Astrocyte of the cerebellum (primary cell): ENCODE results near the gene KCNJ10.

Source experiments
- DNase-seq: peaks from one replicate; pipeline ENCODE4 v3.0.0-alpha.2; 2011; ENCODE audit warnings: low read depth
- H3K4me3 ChIP-seq: 2 replicates; pipeline ENCODE4 v1.5.1; 2011; ENCODE audit warnings: mild to moderate bottlenecking, low read depth, low read length, moderate library complexity
- CTCF ChIP-seq: IDR thresholded peaks from 2 replicates; pipeline ENCODE4 v1.5.1; 2012; ENCODE audit warnings: low read length, low read depth, moderate library complexity, mild to moderate bottlenecking; ENCODE audit errors: missing control alignments
- in situ Hi-C: cut with HindIII; loops from 2 replicates; pipeline ENCODE4 v1.10.0; 2017; ENCODE audit warnings: low sequenced_read_pairs

KCNJ10 gene

GRCh38 chr1:160083968-160084770 lies 14.2 kb upstream of the KCNJ10 start:
- no peak for DNase-seq
- in situ Hi-C loops = no loop called here
- TF ChIP-seq CTCF = peak; percentile 69
- peak overlapping the region; percentile 30 for H3K4me3 ChIP-seq

GRCh38 chr1:160082926-160083325 lies 13.0 kb upstream of the KCNJ10 start:
- TF ChIP-seq CTCF = no peak
- in situ Hi-C loops = no loop called here
- no peak overlapping the region for H3K4me3 ChIP-seq
- DNase-seq = no peak

GRCh38 chr1:160082487-160082886 lies 12.5 kb upstream of the KCNJ10 start:
- in situ Hi-C loops = no loop called here
- H3K4me3 ChIP-seq = no peak overlapping the region
- DNase-seq = no peak
- no peak for TF ChIP-seq CTCF

- no peak within 1 kb of the TSS for H3K4me3 ChIP-seq
- in situ Hi-C loops = no loop called here
- DNase-seq = no peak
- no peak for TF ChIP-seq CTCF
Observed at GRCh38 chr1:160081261-160081936, 11.4 kb upstream of the KCNJ10 start, which contains the start of gene KCNJ9. TSS of gene KCNJ9 (plus strand) at chr1:160081538. CDS start at chr1:160084031, 2,493 bp downstream.

- in situ Hi-C loops = no loop called here
- no peak for TF ChIP-seq CTCF
- H3K4me3 ChIP-seq = no peak overlapping the region
- DNase-seq = no peak
Observed at GRCh38 chr1:160080381-160081100, 10.6 kb upstream of the KCNJ10 start.

GRCh38 chr1:160079448-160079847 lies 9.5 kb upstream of the KCNJ10 start:
- in situ Hi-C loops = no loop called here
- no peak for DNase-seq
- no peak for TF ChIP-seq CTCF
- no peak overlapping the region for H3K4me3 ChIP-seq
